Measurements from ENCODE around the gene SKA3. TPM values are rescaled to one million over a fixed set of nuclear protein-coding genes. Genes with fewer than 3 reads are reported as not detected.
"Not testable (repeated sequence)": the region's sequence is repeated elsewhere in the genome, so short reads cannot be mapped to it uniquely, and the experiment has no call there.

The SKA3 gene
- total RNA-seq (2022) = 5.9 and 16.4 TPM in 2 replicates
- percentile 46 among the genes with signal in this experiment for Bru-seq, nascent RNA
- BruChase-seq, experiment 1, labeled RNA remaining after a 6-hour chase = percentile 43 among the genes with signal in this experiment
- percentile 54 among the genes with signal in this experiment for BruChase-seq, experiment 2, labeled RNA remaining after a 2-hour chase
- long read RNA-seq, transcript SKA3-201 (8 exons, 2,803 nt) = minor isoform, 13 of 60 reads
- long read RNA-seq, transcript SKA3-202 (9 exons, 2,919 nt) = major isoform, 25 of 60 reads
- long read RNA-seq, partial matches to known transcripts = 5 of 60 reads
- long read RNA-seq, other reads (novel, unspliced or antisense) = 17 of 60 reads

- Mint-ChIP-seq H3K4me1 (ENCODE audit: insufficient read depth, unreplicated experiment) (no peaks in the 10 kb centered on the region), H3K27me3 (ENCODE audit: insufficient read depth, unreplicated experiment) (no peaks in the 10 kb centered on the region), H3K4me3 (ENCODE audit: unreplicated experiment) (peak within 1 kb of the TSS; percentile 99), H3K27ac (ENCODE audit: low read depth, unreplicated experiment) (peak within 1 kb of the TSS; percentile 90), H3K9me3 (ENCODE audit: unreplicated experiment) (no peaks in the 10 kb centered on the region), H3K36me3 (ENCODE audit: insufficient read depth, unreplicated experiment) (peaks cover 20% of the 10 kb centered on the region)
- intact Hi-C loops (cut with micrococcal nuclease) = loop anchor here (5.0 kb wide), 1 partner anchor 121 kb away; no protein-coding TSS in a partner anchor
- no peak for TF ChIP-seq CTCF (IDR thresholded peaks at IDR 0.05; ENCODE audit: unreplicated experiment)
- no TSS peak for BruUV-seq (replicated peaks)
- CTCF ChIA-PET = interaction anchor here (0.6 to 2.7 kb wide), 11 partner anchors 11 to 1012 kb away, joined by 3 to 15 read pairs (median 4); no protein-coding TSS in a partner anchor
- DNase-seq (ENCODE audit: unreplicated experiment) = peak; percentile 92
- POLR2A ChIA-PET = interaction anchor here (0.6 to 3.7 kb wide), 32 partner anchors 12 to 720 kb away, joined by 3 to 52 read pairs (median 3); partner anchors contain the start of genes LATS2, MICU2 and ZDHHC20
These were observed at the start of gene SKA3, which contains the start of gene MRPL57 for GRCh38 chr13:21176215-21176981. TSS of gene SKA3 (minus strand) at chr13:21176552. CDS start at chr13:21176477, 75 bp downstream. TSS of gene MRPL57 (plus strand) at chr13:21176658. CDS start at chr13:21176917, 259 bp downstream.

GRCh38 chr13:21225082-21225481 lies 48.7 kb upstream of the SKA3 start:
- no TSS peak for BruUV-seq (replicated peaks)
- Mint-ChIP-seq H3K27me3 (ENCODE audit: insufficient read depth, unreplicated experiment) (no peaks in the 10 kb centered on the region), H3K27ac (ENCODE audit: low read depth, unreplicated experiment) (no peak overlapping the region), H3K4me1 (ENCODE audit: insufficient read depth, unreplicated experiment) (no peaks in the 10 kb centered on the region), H3K36me3 (ENCODE audit: insufficient read depth, unreplicated experiment) (no peaks in the 10 kb centered on the region), H3K9me3 (ENCODE audit: unreplicated experiment) (peaks cover 12% of the 10 kb centered on the region), H3K4me3 (ENCODE audit: unreplicated experiment) (no peak overlapping the region)
- no peak for DNase-seq (ENCODE audit: unreplicated experiment)
- intact Hi-C loops (cut with micrococcal nuclease) = no loop called here
- CTCF ChIA-PET = no interaction called here
- TF ChIP-seq CTCF (IDR thresholded peaks at IDR 0.05; ENCODE audit: unreplicated experiment) = no peak
- POLR2A ChIA-PET = no interaction called here

GRCh38 chr13:21221268-21221667 lies 44.9 kb upstream of the SKA3 start:
- Mint-ChIP-seq H3K27me3 (ENCODE audit: insufficient read depth, unreplicated experiment) (no peaks in the 10 kb centered on the region), H3K4me3 (ENCODE audit: unreplicated experiment) (no peak overlapping the region), H3K27ac (ENCODE audit: low read depth, unreplicated experiment) (no peak overlapping the region), H3K36me3 (ENCODE audit: insufficient read depth, unreplicated experiment) (no peaks in the 10 kb centered on the region), H3K9me3 (ENCODE audit: unreplicated experiment) (peaks cover 12% of the 10 kb centered on the region), H3K4me1 (ENCODE audit: insufficient read depth, unreplicated experiment) (no peaks in the 10 kb centered on the region)
- intact Hi-C loops (cut with micrococcal nuclease) = no loop called here
- no peak for DNase-seq (ENCODE audit: unreplicated experiment)
- ChIA-PET POLR2A (interaction anchor here (1.2 kb wide), 1 partner anchor 382 kb away, joined by 3 read pairs; the partner anchor contains the start of gene MICU2), CTCF (interaction anchor here (0.6 kb wide), 1 partner anchor 43 kb away, joined by 4 read pairs; no protein-coding TSS in a partner anchor)
- TF ChIP-seq CTCF (IDR thresholded peaks at IDR 0.05; ENCODE audit: unreplicated experiment) = no peak
- no TSS peak for BruUV-seq (replicated peaks)

GRCh38 chr13:21219716-21220115 lies 43.4 kb upstream of the SKA3 start:
- H3K27me3 Mint-ChIP-seq (ENCODE audit: insufficient read depth, unreplicated experiment); CTCF ChIA-PET; DNase-seq (ENCODE audit: unreplicated experiment); H3K36me3 Mint-ChIP-seq (ENCODE audit: insufficient read depth, unreplicated experiment); POLR2A ChIA-PET; intact Hi-C loops (cut with micrococcal nuclease); BruUV-seq (replicated peaks); H3K4me3 Mint-ChIP-seq (ENCODE audit: unreplicated experiment); H3K4me1 Mint-ChIP-seq (ENCODE audit: insufficient read depth, unreplicated experiment); H3K27ac Mint-ChIP-seq (ENCODE audit: low read depth, unreplicated experiment): not testable (repeated sequence)
- H3K9me3 Mint-ChIP-seq (ENCODE audit: unreplicated experiment) = peaks cover 12% of the 10 kb centered on the region
